GM18505 (cell line): Measurements from ENCODE around the gene GOLGA6L2.
"Not testable (repeated sequence)": the region's sequence is repeated elsewhere in the genome, so short reads cannot be mapped to it uniquely, and the experiment has no call there.

ENCODE experiments used
- ATAC-seq: cut with Tn5 transposase; IDR thresholded peaks from one replicate; pipeline ENCODE4 v1.9.1; 2021; ENCODE audit not compliant: unreplicated experiment
- POLR2A ChIP-seq: IDR thresholded peaks from 4 replicates; pipeline ENCODE4 v1.6.1; 2011; ENCODE audit warnings: borderline replicate concordance; ENCODE audit not compliant: insufficient read depth, insufficient read length; ENCODE audit errors: extremely low read depth

Gene GOLGA6L2

DNA sequence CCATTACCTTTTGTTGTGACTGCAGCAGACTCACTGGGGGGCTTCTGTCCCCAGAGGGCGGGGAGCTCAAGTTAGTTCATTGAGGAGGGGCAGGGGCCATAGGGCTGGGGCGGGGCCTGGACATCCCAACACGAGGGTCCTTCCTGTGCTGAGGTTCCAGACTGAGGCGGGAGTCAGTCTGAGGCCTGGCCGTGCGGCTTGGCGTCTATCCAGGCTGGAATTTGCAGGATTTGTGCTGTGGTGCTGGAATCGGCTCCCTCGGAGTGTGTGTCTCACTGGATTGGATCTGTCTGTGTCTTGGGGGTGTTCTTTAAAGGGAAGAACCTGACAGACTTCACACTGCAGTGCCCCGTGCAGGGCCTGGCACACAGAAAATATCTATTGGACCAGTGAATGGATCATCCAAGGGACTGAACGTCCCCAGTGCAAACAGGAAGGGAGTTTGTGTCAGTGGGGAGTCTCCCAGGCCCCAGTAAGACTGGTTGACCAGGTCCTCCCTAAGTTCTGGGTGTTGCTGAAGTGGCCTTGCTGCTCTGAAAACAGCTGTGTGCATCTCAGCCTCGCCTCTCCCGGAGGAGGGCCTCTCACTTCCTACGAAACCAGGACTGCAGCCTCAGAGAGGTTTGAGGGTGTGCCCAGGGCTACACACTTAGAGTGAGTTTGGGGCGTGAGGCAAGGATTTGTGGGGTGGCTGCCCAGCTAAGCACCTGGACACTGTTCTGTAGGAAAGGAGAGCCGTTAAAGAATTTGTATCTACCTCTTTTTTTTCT lies 26.1 kb downstream of the GOLGA6L2 start:
- no peak for TF ChIP-seq POLR2A
- ATAC-seq = no peak

DNA sequence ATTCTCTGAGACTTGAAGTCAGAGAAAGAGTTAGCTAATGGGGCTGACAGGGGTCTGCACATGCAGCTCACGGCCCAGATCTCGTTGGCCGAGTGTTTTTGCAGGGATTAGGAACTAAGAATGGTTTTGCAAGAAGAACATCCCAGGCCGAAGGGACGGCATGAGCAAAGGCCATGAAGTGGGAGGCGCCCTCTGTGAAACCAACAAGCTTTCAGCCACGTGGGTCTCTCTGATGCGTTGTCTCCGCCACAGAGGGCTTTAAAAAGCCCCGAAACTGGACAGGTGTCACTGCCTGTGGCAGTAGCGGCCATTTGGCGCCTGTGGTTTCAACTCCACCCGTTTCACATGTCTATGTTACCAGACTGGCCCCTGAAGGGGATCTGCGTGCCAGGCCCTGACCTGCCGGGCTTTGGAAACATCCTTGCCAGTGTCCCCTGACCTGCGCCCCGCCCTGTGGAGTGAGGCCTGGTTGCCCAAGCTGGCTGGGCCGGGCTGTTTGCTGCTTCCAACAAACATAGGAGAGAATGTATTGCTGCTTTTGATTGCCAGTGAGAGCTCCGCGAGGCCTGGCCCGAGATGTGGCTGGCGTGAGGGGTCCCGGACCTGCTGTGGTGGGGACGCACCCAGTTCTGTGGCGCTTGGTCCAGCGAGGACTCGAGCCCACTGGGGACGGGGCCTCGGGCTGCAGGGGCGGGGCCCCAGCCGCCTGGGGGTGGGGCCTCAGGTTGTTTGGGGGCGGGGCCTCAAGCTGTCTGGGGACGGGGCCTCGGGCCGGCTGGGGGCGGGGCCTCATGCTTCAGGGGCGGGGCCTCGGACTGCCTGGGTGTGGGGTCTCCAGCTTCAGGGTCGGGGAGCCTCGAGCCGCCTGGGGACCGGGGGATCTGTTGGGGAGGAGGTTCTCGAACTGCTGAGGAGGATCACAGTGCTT lies 30.4 kb downstream of the GOLGA6L2 start:
- no peak for TF ChIP-seq POLR2A
- no peak for ATAC-seq

DNA sequence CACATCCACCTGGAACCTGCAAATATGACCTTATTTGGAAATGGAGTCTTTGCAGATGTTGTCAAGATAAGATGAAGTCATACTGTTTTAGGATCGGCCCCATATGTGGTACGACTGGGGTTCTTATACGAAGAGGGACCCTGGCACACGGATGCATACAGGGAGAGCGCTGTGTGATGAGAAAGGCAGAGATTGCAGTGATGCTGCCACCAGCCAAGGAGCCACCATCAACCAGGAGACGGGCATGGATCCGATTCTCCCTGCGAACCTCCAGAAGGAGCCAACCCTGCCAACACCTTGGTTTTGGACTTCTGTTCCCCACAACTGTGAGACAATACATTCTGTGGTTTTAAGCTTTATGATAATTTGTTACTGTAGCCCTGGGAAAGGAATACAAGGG lies 31.2 kb downstream of the GOLGA6L2 start:
- ATAC-seq = not testable (repeated sequence)

DNA sequence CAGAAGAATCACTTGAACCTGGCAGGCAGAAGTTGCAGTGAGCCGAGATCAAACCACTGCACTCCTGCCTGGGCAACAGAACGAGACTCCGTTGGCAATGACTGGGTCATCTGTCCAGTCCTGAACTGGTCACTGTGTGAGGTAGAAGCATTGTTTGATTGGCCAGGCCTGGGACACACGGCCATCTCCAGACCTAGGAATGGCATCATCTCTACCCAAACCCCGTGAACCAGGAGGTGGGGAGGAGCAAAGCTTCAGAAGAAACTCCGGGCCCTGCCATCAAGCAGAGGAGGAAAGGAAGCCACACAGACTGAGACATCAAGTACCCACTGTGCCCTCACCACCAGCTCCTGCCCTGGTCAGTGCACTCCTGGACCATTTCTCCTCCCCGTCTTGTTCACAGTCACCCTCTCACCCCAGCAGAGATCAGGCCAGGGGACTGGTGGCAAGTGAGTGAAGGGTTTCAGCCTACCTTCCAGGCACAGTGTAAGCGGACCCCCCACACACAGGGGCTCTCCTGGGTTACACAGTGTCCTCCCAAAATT lies 31.6 kb downstream of the GOLGA6L2 start:
- ATAC-seq = no peak
- TF ChIP-seq POLR2A = no peak

DNA sequence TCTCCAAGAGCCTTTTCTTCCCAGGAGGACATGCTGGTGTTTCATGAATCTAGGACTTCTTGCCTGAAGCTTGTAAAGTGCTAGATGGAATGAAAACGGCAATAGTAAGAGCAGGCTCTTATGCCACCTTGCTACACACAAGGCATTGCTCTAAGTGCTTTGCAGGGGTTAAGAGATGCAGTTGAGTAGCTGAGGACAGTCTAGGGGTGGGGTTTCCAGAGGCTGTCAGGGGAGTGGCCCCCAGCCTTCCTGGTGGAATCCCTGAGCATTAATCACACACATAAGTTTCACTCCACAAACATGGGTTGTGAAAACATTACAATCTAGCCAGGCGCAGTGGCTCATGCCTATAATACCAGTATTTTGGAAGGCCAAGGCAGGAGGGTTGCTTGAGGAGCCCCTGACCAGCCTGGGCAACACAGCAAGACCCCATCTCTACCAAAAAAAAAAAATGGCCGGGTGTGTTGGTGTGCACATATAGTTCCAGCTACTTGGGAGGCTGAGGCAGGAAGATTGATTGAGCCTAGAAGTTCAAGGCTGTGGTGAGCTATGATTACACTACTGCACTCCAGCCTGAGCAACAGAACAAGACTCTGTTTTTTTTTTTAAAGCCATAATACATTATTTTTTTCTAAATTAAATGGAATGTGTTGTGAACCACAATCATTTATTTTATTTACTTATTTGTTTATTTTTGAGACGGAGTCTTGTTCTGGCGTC lies 34.0 kb downstream of the GOLGA6L2 start:
- ATAC-seq = not testable (repeated sequence)

DNA sequence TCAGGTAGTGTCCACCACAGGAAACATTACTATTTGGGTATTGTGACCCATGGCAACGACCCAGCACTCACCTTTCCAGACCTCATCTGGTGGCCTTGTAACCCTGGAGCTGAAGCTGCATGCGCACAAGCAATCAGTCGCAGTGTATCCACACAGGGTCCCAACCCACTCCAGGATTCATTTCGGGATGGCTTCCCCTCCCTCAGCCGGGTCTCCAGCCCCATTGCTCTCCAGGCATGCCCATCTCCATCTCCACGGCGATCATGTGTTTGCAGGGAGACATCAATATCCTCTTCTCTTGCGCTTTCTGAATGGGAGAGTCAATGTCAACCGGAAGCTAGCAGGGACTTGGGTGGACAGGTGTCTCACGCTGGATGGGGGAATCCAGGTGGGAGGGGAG lies 35.2 kb downstream of the GOLGA6L2 start:
- no peak for ATAC-seq
- TF ChIP-seq POLR2A = no peak

DNA sequence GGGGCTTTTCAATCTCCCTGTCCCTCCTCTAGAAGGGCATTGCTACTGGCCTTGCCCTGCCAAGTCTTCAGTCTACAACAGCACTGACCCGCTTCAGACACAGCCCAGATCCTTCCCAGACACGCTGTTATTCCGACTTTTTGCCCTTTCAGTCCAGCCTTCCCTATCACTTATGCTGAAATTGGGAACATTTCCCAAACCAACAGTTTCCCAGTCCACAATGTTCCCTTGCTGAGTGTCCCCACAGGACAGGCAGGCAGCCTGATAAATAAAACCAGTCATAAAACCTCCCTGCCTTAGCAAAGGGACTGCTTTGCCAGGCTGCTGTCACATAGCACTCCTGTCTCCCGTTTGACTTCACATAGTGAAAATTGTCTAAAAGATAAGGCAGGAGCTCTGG lies 43.5 kb downstream of the GOLGA6L2 start:
- no peak for TF ChIP-seq POLR2A
- no peak for ATAC-seq

GRCh38 chr15:23402544-23402943 lies 44.5 kb downstream of the GOLGA6L2 start:
- TF ChIP-seq POLR2A = no peak
- no peak for ATAC-seq

DNA sequence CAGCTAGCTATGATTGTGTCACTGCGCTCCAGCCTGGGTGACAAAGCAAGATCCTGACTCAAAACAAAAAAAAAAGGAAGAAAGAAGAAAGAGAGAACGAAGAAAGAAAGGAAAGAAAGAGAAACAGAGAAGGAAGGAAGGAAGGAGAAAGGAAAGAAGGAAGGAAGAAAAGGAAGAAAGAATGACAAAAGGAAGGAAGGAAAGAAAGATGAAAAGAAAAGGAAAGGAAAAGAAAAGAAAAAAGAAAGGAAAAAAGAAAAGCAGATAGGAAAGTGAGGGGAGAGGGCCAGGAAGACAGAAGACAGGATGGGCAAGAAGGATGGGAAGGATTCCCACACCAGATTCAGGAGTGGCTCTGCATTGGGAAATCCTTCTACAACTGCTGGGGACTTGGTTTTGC lies 44.9 kb downstream of the GOLGA6L2 start:
- ATAC-seq = no peak
- TF ChIP-seq POLR2A = no peak

DNA sequence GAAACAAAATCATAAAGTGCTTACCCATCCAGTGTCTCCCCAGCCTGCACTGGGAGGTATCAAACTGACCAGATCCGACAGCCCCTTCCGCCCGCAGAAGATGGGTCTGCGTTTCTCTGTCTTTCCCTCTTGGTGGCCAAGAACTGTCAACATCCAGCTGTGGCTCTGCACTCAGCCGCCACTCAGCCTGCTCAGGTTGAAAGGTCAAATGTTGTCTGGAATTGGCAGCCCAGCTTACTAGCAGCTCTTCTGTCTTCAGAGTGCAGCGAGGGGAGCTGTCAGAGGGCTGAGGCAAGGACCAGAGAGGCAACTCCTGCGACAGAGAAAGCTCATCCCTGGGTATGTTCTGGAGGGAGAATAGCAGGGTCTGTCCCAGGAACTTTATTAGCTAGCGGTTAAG lies 45.4 kb downstream of the GOLGA6L2 start:
- no peak for TF ChIP-seq POLR2A
- ATAC-seq = no peak

GRCh38 chr15:23399207-23399606 lies 47.8 kb downstream of the GOLGA6L2 start:
- ATAC-seq = not testable (repeated sequence)

DNA sequence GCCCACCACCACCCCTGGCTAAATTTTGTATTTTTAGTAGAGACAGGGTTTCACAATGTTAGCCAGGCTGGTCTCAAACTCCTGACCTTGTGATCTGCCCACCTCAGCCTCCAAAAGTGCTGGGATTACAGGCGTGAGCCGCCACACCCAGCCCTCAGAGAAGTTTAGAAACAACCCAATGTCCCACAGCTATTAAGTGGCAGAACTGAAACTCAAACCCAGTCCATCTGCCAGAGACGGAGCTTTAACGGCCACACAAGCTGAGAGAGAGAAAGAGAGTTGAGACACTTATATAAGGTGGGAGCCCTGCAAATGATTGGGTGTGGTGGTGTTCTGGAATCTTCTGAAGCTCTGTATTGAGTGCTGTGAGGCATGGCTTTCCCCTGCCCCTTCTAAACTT lies 48.7 kb downstream of the GOLGA6L2 start:
- not testable (repeated sequence) for ATAC-seq

- TF ChIP-seq POLR2A = no peak
- ATAC-seq = no peak
Measured at GRCh38 chr15:23397779-23398178, 49.3 kb downstream of the GOLGA6L2 start.

GRCh38 chr15:23395832-23396231 lies 51.2 kb downstream of the GOLGA6L2 start:
- TF ChIP-seq POLR2A = no peak
- no peak for ATAC-seq
